Central memory CD4-positive, alpha-beta T cell (primary cell): Measurements from ENCODE around the gene UBXN10.

Experiments used
- DNase-seq: peaks from one replicate; pipeline ENCODE4 v3.0.0; 2022

Gene UBXN10

GRCh38 chr1:20183616-20184271, 2.2 kb upstream of the UBXN10 start:
- no peak for DNase-seq

GRCh38 chr1:20184481-20184900, 1.4 kb upstream of the UBXN10 start:
- DNase-seq, result no peak

- DNase-seq, result peak; percentile 72
These were observed 681 bp upstream of the UBXN10 start for GRCh38 chr1:20184997-20185833.

- DNase-seq, result peak; percentile 18
These were observed 1.4 kb downstream of the UBXN10 start for GRCh38 chr1:20187103-20187812.

- no peak for DNase-seq
These were observed 2.0 kb downstream of the UBXN10 start for GRCh38 chr1:20187813-20188454.

- no peak for DNase-seq
These were observed 2.5 kb downstream of the UBXN10 start for GRCh38 chr1:20188455-20188817.

GRCh38 chr1:20189664-20190063, 3.8 kb downstream of the UBXN10 start:
- no peak for DNase-seq

- no peak for DNase-seq
These were observed 4.6 kb downstream of the UBXN10 start for GRCh38 chr1:20190256-20191160.

- no peak for DNase-seq
These were observed 5.5 kb downstream of the UBXN10 start for GRCh38 chr1:20191266-20191825.

- no peak for DNase-seq
These were observed 6.5 kb downstream of the UBXN10 start for GRCh38 chr1:20192364-20192763.

GRCh38 chr1:20192871-20193411, 7.0 kb downstream of the UBXN10 start:
- no peak for DNase-seq

GRCh38 chr1:20194224-20194623, 8.3 kb downstream of the UBXN10 start:
- DNase-seq, result no peak

GRCh38 chr1:20194757-20195461, 9.0 kb downstream of the UBXN10 start:
- peak; percentile 51 for DNase-seq

GRCh38 chr1:20195462-20195780, 9.5 kb downstream of the UBXN10 start:
- no peak for DNase-seq

- no peak for DNase-seq
These were observed 11.5 kb downstream of the UBXN10 start for GRCh38 chr1:20197329-20197791.

- no peak for DNase-seq
These were observed 12.4 kb downstream of the UBXN10 start for GRCh38 chr1:20198296-20198695.

GRCh38 chr1:20198918-20199317, 13.0 kb downstream of the UBXN10 start:
- DNase-seq, result no peak

GRCh38 chr1:20199403-20199802, 13.5 kb downstream of the UBXN10 start:
- DNase-seq, result no peak

GRCh38 chr1:20199840-20200239, 13.9 kb downstream of the UBXN10 start:
- DNase-seq, result no peak

GRCh38 chr1:20200966-20201365, 15.1 kb downstream of the UBXN10 start:
- no peak for DNase-seq

GRCh38 chr1:20202166-20202565, 16.3 kb downstream of the UBXN10 start:
- DNase-seq, result no peak
